ENCODE data around the gene CMTM5. TPM values are rescaled to one million over a fixed set of nuclear protein-coding genes. Genes with fewer than 3 reads are reported as not detected.
"Not testable (repeated sequence)": the region's sequence is repeated elsewhere in the genome, so short reads cannot be mapped to it uniquely, and the experiment has no call there.

Gene CMTM5
- total and polyA plus RNA-seq, 2 donors (not counting 3 experiments of a cell fraction or from before 2014, with no cell fraction given): not detected

DNA sequence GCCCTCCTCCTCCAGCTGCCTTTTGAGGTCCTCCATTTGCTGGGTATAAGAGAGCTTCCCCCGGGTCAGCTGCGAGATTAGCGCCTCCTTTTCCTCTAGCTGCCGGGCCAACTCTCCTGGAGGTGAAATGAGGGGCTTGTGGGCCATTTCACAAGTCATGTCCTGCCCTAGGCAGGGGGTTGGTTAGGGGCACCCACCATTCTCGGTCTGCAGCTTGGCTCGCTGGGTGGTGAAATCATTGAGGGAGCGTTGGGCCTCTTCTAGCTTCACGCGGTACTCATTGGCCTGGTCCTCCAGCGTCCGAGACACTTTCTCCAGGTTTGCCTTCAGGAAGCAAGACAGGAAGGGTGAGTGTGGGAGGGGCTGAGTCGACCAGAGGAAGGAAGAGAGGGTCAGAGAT is 12.6 kb downstream of the CMTM5 start:
- dilution Hi-C loops (cut with MboI; ENCODE audit: extremely low pct_ligation_motif_present, low sequenced_read_pairs) (no loop called here), intact Hi-C loops (cut with micrococcal nuclease) (no loop called here)
- Histone ChIP-seq H4K20me1 (replicated peaks; ENCODE audit: control insufficient read depth, extremely low read depth, insufficient read depth, low read length) (no peaks in the 10 kb centered on the region), H3K9me3 (replicated peaks; ENCODE audit: control insufficient read depth, insufficient read depth, low read length) (no peaks in the 10 kb centered on the region), H3K4me1 (ENCODE audit: control insufficient read depth, extremely low read depth, insufficient read depth, low read length) (no peaks in the 10 kb centered on the region), H3K27me3 (ENCODE audit: control insufficient read depth in 2 of 2, insufficient read depth in 2 of 2, low read length in 2 of 2) (no peaks in the 10 kb centered on the region), H3K36me3 (ENCODE audit: control insufficient read depth in 2 of 2, extremely low read depth in 1 of 2, insufficient read depth in 2 of 2, low read length in 2 of 2) (no peaks in the 10 kb centered on the region), H3K9me1 (replicated peaks; ENCODE audit: control insufficient read depth, extremely low read depth, insufficient read depth, low read length) (no peaks in the 10 kb centered on the region), H3K9ac (replicated peaks; ENCODE audit: extremely low read depth, insufficient read depth, low read length) (no peak overlapping the region), H2AFZ (ENCODE audit: low read depth, low read length) (no peak overlapping the region), H3K4me2 (ENCODE audit: insufficient read depth, low read length) (no peak overlapping the region), H3K27ac (ENCODE audit: insufficient read depth, low read depth, low read length) (no peak overlapping the region), H3K79me2 (ENCODE audit: control insufficient read depth, insufficient read depth, low read length) (no peaks in the 10 kb centered on the region), H3K4me3 (replicated peaks in 1 of 3; ENCODE audit: insufficient read depth in 1 of 3, low read depth in 1 of 3, low read length in 3 of 3) (no peak overlapping the region)
- ChIA-PET POLR2A (no interaction called here), CTCF (interaction anchor here (2.3 kb wide), 1 partner anchor 10 kb away, joined by 10 read pairs; no protein-coding TSS in a partner anchor)
- DNase-seq (ENCODE audit: low read depth, low spot score) (no peak), FAIRE-seq (no peak)
- no TSS peak for BruUV-seq (replicated peaks)
- TF ChIP-seq JUN (IDR thresholded peaks at IDR 0.05; ENCODE audit: borderline replicate concordance, insufficient read depth, insufficient read length, low read depth) (no peak), GATA2 (IDR thresholded peaks at IDR 0.05; ENCODE audit: insufficient read depth, insufficient read length, low read depth, low read length) (no peak), MAX (IDR thresholded peaks at IDR 0.05; ENCODE audit: insufficient read depth, insufficient read length) (no peak), POLR2AphosphoS5 (IDR thresholded peaks at IDR 0.05; ENCODE audit: insufficient read depth, low read depth, low read length) (no peak), MYC (IDR thresholded peaks at IDR 0.05; ENCODE audit: low read depth, low read length) (no peak), EZH2 (IDR thresholded peaks at IDR 0.05; ENCODE audit: borderline replicate concordance, low read depth, low read length, severe bottlenecking) (no peak), POLR2A (IDR thresholded peaks at IDR 0.05; ENCODE audit: low read depth, low read length) (no peak), FOS (IDR thresholded peaks at IDR 0.05; ENCODE audit: borderline replicate concordance, insufficient read depth, low read length) (no peak)
- TF ChIP-seq, protein P1, sequence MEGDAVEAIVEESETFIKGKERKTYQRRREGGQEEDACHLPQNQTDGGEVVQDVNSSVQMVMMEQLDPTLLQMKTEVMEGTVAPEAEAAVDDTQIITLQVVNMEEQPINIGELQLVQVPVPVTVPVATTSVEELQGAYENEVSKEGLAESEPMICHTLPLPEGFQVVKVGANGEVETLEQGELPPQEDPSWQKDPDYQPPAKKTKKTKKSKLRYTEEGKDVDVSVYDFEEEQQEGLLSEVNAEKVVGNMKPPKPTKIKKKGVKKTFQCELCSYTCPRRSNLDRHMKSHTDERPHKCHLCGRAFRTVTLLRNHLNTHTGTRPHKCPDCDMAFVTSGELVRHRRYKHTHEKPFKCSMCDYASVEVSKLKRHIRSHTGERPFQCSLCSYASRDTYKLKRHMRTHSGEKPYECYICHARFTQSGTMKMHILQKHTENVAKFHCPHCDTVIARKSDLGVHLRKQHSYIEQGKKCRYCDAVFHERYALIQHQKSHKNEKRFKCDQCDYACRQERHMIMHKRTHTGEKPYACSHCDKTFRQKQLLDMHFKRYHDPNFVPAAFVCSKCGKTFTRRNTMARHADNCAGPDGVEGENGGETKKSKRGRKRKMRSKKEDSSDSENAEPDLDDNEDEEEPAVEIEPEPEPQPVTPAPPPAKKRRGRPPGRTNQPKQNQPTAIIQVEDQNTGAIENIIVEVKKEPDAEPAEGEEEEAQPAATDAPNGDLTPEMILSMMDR (IDR thresholded peaks at IDR 0.05; ENCODE audit: extremely low read depth in 1 of 2, insufficient read depth in 1 of 2, low read depth in 1 of 2, low read length in 2 of 2): no peak

DNA sequence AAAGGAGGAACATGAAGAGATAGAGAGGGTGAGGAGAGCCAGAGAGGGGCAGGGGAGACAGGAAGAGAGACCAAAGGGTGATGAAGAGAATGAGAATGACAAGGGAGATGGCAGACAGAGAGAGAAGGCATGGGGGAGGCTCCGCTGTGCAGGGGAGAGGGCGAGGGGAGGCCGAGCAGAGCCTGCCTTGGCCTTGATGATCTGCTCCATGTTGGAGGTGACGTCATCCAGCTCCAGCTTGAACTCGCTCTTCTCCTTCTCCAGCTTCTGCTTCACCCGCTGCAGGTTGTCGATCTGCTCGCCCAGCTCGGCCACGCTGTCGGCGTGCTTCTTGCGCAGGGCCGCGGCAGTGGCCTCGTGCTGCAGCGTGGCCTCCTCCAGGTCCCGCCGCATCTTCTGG is 13.0 kb downstream of the CMTM5 start:
- H3K36me3 ChIP-seq (ENCODE audit: control insufficient read depth in 2 of 2, extremely low read depth in 1 of 2, insufficient read depth in 2 of 2, low read length in 2 of 2); intact Hi-C loops (cut with micrococcal nuclease); H3K79me2 ChIP-seq (ENCODE audit: control insufficient read depth, insufficient read depth, low read length); POLR2A ChIA-PET; BruUV-seq (replicated peaks); H3K4me3 ChIP-seq (replicated peaks in 1 of 3; ENCODE audit: insufficient read depth in 1 of 3, low read depth in 1 of 3, low read length in 3 of 3); FAIRE-seq; H3K4me2 ChIP-seq (ENCODE audit: insufficient read depth, low read length); dilution Hi-C loops (cut with MboI; ENCODE audit: extremely low pct_ligation_motif_present, low sequenced_read_pairs); H3K27ac ChIP-seq (ENCODE audit: insufficient read depth, low read depth, low read length); DNase-seq (ENCODE audit: low read depth, low spot score); H3K9me3 ChIP-seq (replicated peaks; ENCODE audit: control insufficient read depth, insufficient read depth, low read length); H3K27me3 ChIP-seq (ENCODE audit: control insufficient read depth in 2 of 2, insufficient read depth in 2 of 2, low read length in 2 of 2); H4K20me1 ChIP-seq (replicated peaks; ENCODE audit: control insufficient read depth, extremely low read depth, insufficient read depth, low read length); H3K9ac ChIP-seq (replicated peaks; ENCODE audit: extremely low read depth, insufficient read depth, low read length); H3K9me1 ChIP-seq (replicated peaks; ENCODE audit: control insufficient read depth, extremely low read depth, insufficient read depth, low read length); H3K4me1 ChIP-seq (ENCODE audit: control insufficient read depth, extremely low read depth, insufficient read depth, low read length); H2AFZ ChIP-seq (ENCODE audit: low read depth, low read length): not testable (repeated sequence)
- CTCF ChIA-PET: interaction anchor here (2.3 kb wide), 1 partner anchor 10 kb away, joined by 10 read pairs; no protein-coding TSS in a partner anchor
